SK-N-MC (cell line): ENCODE results near the gene LRP1B.

ENCODE experiments used
- EZH2 ChIP-seq: fragments of 200-600 bp; sonication (generic); IDR thresholded peaks from one replicate; pipeline ENCODE4 v1.6.1; 2017; ENCODE audit warnings: antibody characterized with exemption
- FOXP2 ChIP-seq: optimal IDR thresholded peaks from 2 replicates; pipeline ENCODE3; 2011; ENCODE audit warnings: mild to moderate bottlenecking, moderate library complexity; ENCODE audit not compliant: insufficient read depth; ENCODE audit errors: extremely low read length, control extremely low read depth
- POLR2AphosphoS5 ChIP-seq: IDR thresholded peaks from 2 replicates; pipeline ENCODE4 v1.6.1; 2012; ENCODE audit warnings: mild to moderate bottlenecking, low read depth, low read length, borderline replicate concordance

- TF ChIP-seq EZH2 (no peak), POLR2AphosphoS5 (no peak), FOXP2 (no peak)
Measured at GRCh38 chr2:140246957-140247356, 1883.9 kb downstream of the LRP1B start.
